ENCODE data around the gene GLTPD2.

GLTPD2 gene

GRCh38 chr17:4838309-4838785 is 49.6 kb downstream of the GLTPD2 start:
- Histone ChIP-seq H3K9me3 (ENCODE audit: control insufficient read depth, low read length) (no peaks in the 10 kb centered on the region), H3K36me3 (ENCODE audit: control insufficient read depth, insufficient read depth, low read length) (no peaks in the 10 kb centered on the region), H3K4me3 (ENCODE audit: insufficient read depth, low read depth, low read length, poor library complexity, severe bottlenecking) (no peak overlapping the region), H3K27ac (ENCODE audit: insufficient read depth, low read length, poor library complexity, severe bottlenecking) (no peak overlapping the region), H3K27me3 (replicated peaks; ENCODE audit: control insufficient read depth, insufficient read depth, low read length, poor library complexity, severe bottlenecking) (no peaks in the 10 kb centered on the region), H3K4me1 (ENCODE audit: control insufficient read depth, insufficient read depth, low read length, poor library complexity, severe bottlenecking) (peaks cover 37% of the 10 kb centered on the region)
- no peak for DNase-seq

- Histone ChIP-seq H3K27ac (ENCODE audit: insufficient read depth, low read length, poor library complexity, severe bottlenecking) (no peak overlapping the region), H3K9me3 (ENCODE audit: control insufficient read depth, low read length) (no peaks in the 10 kb centered on the region), H3K27me3 (replicated peaks; ENCODE audit: control insufficient read depth, insufficient read depth, low read length, poor library complexity, severe bottlenecking) (no peaks in the 10 kb centered on the region), H3K4me3 (ENCODE audit: insufficient read depth, low read depth, low read length, poor library complexity, severe bottlenecking) (no peak overlapping the region), H3K36me3 (ENCODE audit: control insufficient read depth, insufficient read depth, low read length) (no peaks in the 10 kb centered on the region), H3K4me1 (ENCODE audit: control insufficient read depth, insufficient read depth, low read length, poor library complexity, severe bottlenecking) (peaks cover 32% of the 10 kb centered on the region)
- DNase-seq: no peak
Observed at GRCh38 chr17:4839221-4839620, 50.5 kb downstream of the GLTPD2 start.

Measured in effector memory CD4-positive, alpha-beta T cell (primary cell).